OCI-LY1 (cell line): Measurements from ENCODE around the gene LSAMP.

Experiments used
- H2AFZ ChIP-seq: fragments of 200-600 bp; sonication (generic), shearing (Covaris generic); 2 replicates; pipeline ENCODE4 v1.6.0; 2014; ENCODE audit warnings: antibody characterized with exemption, mild to moderate bottlenecking, low read length
- H3F3A ChIP-seq: fragments of 200-600 bp; sonication (generic), shearing (Covaris generic); 2 replicates; pipeline ENCODE4 v1.6.0; 2014; ENCODE audit warnings: mild to moderate bottlenecking, antibody characterized with exemption, low read length, moderate library complexity; ENCODE audit not compliant: insufficient read depth
- H3K27ac ChIP-seq: fragments of 200-600 bp; sonication (generic); 2 replicates; pipeline ENCODE4 v1.5.1; 2014; ENCODE audit warnings: low read length, mixed run types, mild to moderate bottlenecking, low read depth; ENCODE audit not compliant: poor library complexity, severe bottlenecking
- H3K27me3 ChIP-seq: fragments of 200-600 bp; sonication (generic); 2 replicates; pipeline ENCODE4 v1.6.0; 2014; ENCODE audit warnings: antibody characterized with exemption, mild to moderate bottlenecking, low read length, moderate library complexity; ENCODE audit not compliant: insufficient read depth
- H3K36me3 ChIP-seq: fragments of 200-600 bp; sonication (generic); 2 replicates; pipeline ENCODE4 v1.6.1; 2014; ENCODE audit warnings: mild to moderate bottlenecking, antibody characterized with exemption, low read length, moderate library complexity, mixed read lengths; ENCODE audit not compliant: insufficient read depth
- H3K4me1 ChIP-seq: fragments of 200-600 bp; sonication (generic); 2 replicates; pipeline ENCODE4 v1.5.1; 2014; ENCODE audit warnings: mild to moderate bottlenecking, low read length, moderate library complexity; ENCODE audit not compliant: insufficient read depth, severe bottlenecking
- H3K4me2 ChIP-seq: fragments of 200-600 bp; sonication (generic), shearing (Covaris generic); 2 replicates; pipeline ENCODE4 v1.6.1; 2014; ENCODE audit warnings: low read length
- H3K4me3 ChIP-seq: fragments of 200-600 bp; sonication (generic); 2 replicates; pipeline ENCODE4 v1.5.1; 2014; ENCODE audit warnings: low read length, low read depth, mild to moderate bottlenecking, mixed read lengths; ENCODE audit not compliant: poor library complexity, severe bottlenecking
- H3K79me2 ChIP-seq: fragments of 200-600 bp; shearing (Covaris generic); 2 replicates; pipeline ENCODE4 v1.6.1; 2016; ENCODE audit warnings: mixed run types, low read length, mixed read lengths; ENCODE audit not compliant: insufficient read depth
- H3K9ac ChIP-seq: fragments of 200-600 bp; sonication (generic), shearing (Covaris generic); 2 replicates; pipeline ENCODE4 v1.6.1; 2014; ENCODE audit warnings: mild to moderate bottlenecking, low read length, mixed read lengths
- H3K9me2 ChIP-seq: fragments of 200-600 bp; sonication (generic), shearing (Covaris generic); 2 replicates; pipeline ENCODE4 v1.6.1; 2014; ENCODE audit warnings: low read depth, mild to moderate bottlenecking, low read length, mixed read lengths
- H3K9me3 ChIP-seq: fragments of 200-600 bp; shearing (Covaris generic); 2 replicates; pipeline ENCODE4 v1.6.1; 2014; ENCODE audit warnings: low read length, mixed read lengths
- H4K20me1 ChIP-seq: fragments of 200-600 bp; sonication (generic), shearing (Covaris generic); 2 replicates; pipeline ENCODE4 v1.6.0; 2016; ENCODE audit warnings: mild to moderate bottlenecking, low read length; ENCODE audit not compliant: insufficient read depth
- EZH2 ChIP-seq: fragments of 200-600 bp; sonication (generic), shearing (Covaris generic); IDR thresholded peaks from 2 replicates; pipeline ENCODE4 v1.8.0; 2017; ENCODE audit warnings: borderline replicate concordance, mixed run types, mild to moderate bottlenecking, antibody characterized with exemption, low read length, moderate library complexity, mixed read lengths
- TF ChIP-seq, protein P1 (sequence below): fragments of 200-600 bp; sonication (generic), shearing (Covaris generic); IDR thresholded peaks from 2 replicates; pipeline ENCODE4 v1.5.1; 2017; ENCODE audit warnings: mild to moderate bottlenecking, antibody characterized with exemption, low read length, moderate library complexity, mixed read lengths

Gene LSAMP

DNA sequence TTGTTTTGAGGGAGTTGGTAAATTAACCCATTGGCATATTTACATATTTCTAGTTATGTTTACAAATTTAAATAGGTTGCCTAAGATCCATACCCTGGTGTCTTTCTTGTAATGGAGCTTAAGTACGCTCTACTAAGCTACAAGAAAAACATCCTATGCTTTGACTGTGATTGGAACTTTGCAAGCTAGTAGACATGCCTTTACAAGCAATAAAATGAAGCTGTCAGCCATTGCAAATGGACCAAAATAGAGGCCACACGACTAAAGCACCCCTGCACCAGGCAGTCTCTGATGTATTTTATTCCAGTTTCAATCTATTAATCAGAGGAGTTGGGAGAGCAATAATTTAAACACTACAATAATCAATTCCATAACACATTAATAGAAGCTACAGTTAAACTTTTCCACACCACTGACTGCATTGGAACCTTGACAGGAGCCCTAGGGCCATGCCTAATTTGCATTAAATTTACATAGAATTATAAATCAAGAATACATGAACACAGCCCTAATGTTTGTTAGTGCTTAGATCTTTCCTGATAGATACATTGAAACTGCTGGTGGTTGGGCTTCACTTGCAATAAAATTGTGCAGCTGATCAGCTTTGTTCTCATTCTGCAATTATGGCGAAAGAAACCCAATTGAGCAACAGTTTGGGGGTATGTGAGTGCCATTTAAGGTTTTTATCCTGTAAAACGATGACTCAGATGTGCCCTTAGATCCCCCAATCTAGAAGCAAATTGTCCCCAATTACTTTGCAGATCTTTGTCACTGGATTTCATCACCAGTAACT, 360.1 kb downstream of the LSAMP start:
- Histone ChIP-seq H3K27me3 (no peaks in the 10 kb centered on the region), H4K20me1 (no peaks in the 10 kb centered on the region), H2AFZ (no peak overlapping the region), H3K4me1 (no peaks in the 10 kb centered on the region), H3K4me3 (no peak overlapping the region), H3K4me2 (no peak overlapping the region), H3K36me3 (no peaks in the 10 kb centered on the region), H3K9me3 (no peaks in the 10 kb centered on the region), H3K9me2 (no peaks in the 10 kb centered on the region), H3K27ac (no peak overlapping the region), H3K79me2 (no peaks in the 10 kb centered on the region), H3F3A (no peaks in the 10 kb centered on the region), H3K9ac (no peak overlapping the region)
- TF ChIP-seq, protein P1, sequence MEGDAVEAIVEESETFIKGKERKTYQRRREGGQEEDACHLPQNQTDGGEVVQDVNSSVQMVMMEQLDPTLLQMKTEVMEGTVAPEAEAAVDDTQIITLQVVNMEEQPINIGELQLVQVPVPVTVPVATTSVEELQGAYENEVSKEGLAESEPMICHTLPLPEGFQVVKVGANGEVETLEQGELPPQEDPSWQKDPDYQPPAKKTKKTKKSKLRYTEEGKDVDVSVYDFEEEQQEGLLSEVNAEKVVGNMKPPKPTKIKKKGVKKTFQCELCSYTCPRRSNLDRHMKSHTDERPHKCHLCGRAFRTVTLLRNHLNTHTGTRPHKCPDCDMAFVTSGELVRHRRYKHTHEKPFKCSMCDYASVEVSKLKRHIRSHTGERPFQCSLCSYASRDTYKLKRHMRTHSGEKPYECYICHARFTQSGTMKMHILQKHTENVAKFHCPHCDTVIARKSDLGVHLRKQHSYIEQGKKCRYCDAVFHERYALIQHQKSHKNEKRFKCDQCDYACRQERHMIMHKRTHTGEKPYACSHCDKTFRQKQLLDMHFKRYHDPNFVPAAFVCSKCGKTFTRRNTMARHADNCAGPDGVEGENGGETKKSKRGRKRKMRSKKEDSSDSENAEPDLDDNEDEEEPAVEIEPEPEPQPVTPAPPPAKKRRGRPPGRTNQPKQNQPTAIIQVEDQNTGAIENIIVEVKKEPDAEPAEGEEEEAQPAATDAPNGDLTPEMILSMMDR = no peak
- no peak for TF ChIP-seq EZH2

DNA sequence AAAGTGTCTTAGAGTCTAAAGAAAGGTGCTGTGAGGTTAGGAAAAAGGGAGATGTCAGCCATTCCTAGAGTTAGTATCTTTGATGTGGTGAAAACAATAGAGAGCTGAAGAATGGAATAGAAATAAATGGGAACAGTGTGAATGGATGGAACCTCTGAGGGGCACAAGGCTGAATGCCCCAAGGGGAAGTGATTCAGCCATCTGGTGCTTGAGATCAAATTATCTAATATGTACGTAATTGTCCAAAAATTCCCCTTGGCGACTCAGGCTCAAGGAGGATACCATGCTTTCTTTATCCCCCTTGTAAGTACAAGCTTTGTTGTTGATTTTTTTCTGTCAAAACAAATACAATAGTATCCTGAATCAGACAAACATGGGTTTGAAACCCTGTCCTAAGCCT, 361.6 kb downstream of the LSAMP start:
- no peaks in the 10 kb centered on the region for H4K20me1 ChIP-seq
- no peaks in the 10 kb centered on the region for H3K9me3 ChIP-seq
- no peaks in the 10 kb centered on the region for H3F3A ChIP-seq
- H3K4me1 ChIP-seq = no peaks in the 10 kb centered on the region
- H3K9me2 ChIP-seq = no peaks in the 10 kb centered on the region
- no peaks in the 10 kb centered on the region for H3K27me3 ChIP-seq
- no peak overlapping the region for H3K27ac ChIP-seq
- no peak overlapping the region for H3K4me3 ChIP-seq
- no peak overlapping the region for H3K9ac ChIP-seq
- no peak overlapping the region for H3K4me2 ChIP-seq
- H3K79me2 ChIP-seq = no peaks in the 10 kb centered on the region
- TF ChIP-seq, protein P1 = no peak
- TF ChIP-seq EZH2 = no peak
- no peaks in the 10 kb centered on the region for H3K36me3 ChIP-seq
- H2AFZ ChIP-seq = no peak overlapping the region

DNA sequence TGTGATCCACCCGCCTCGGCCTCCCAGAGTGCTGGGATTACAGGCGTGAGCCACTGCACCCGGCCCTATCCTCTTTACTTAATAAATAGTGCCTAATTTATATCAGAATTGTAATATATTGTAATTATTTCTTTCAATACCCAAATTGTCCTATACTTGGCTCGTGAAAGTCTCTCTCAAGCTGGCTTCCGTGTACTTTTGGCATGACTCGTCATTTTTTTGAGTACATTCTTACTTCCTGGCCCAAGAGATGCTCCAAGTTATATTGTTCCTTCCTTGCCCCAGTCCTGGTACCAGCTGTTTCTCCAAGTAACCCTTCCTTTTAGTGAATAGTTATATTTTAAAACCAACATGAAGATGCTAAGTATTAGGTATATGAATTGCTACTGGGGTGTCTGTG, 366.7 kb downstream of the LSAMP start:
- no peak overlapping the region for H3K4me2 ChIP-seq
- H3K4me3 ChIP-seq = no peak overlapping the region
- no peaks in the 10 kb centered on the region for H3K36me3 ChIP-seq
- no peaks in the 10 kb centered on the region for H3K27me3 ChIP-seq
- no peak overlapping the region for H2AFZ ChIP-seq
- no peaks in the 10 kb centered on the region for H3K9me2 ChIP-seq
- H3K9ac ChIP-seq = no peak overlapping the region
- no peaks in the 10 kb centered on the region for H3K4me1 ChIP-seq
- H4K20me1 ChIP-seq = no peaks in the 10 kb centered on the region
- TF ChIP-seq EZH2 = no peak
- TF ChIP-seq, protein P1 = no peak
- no peaks in the 10 kb centered on the region for H3F3A ChIP-seq
- H3K9me3 ChIP-seq = no peaks in the 10 kb centered on the region
- H3K79me2 ChIP-seq = no peaks in the 10 kb centered on the region
- no peak overlapping the region for H3K27ac ChIP-seq
